Renal pelvis (tissue), 4 donors: Measurements from ENCODE around the gene MID2. TPM values are rescaled to one million over a fixed set of nuclear protein-coding genes. Genes with fewer than 3 reads are reported as not detected.
"Not testable (repeated sequence)": the region's sequence is repeated elsewhere in the genome, so short reads cannot be mapped to it uniquely, and the experiment has no call there.

Source experiments
- DNase-seq: peaks from one replicate; pipeline ENCODE4 v3.0.0-alpha.2; 2013
- polyA plus RNA-seq, 3 donors: library from polyadenylated mRNA; unstranded; fragments of 120-200 nt; gene quantifications; one replicate each; pipeline ENCODE4 v1.2.1, GENCODE V29; 2013; ENCODE audit not compliant: insufficient read length in 3 of 3

The MID2 gene
- polyA plus RNA-seq, 3 donors, result 10.9 to 12.6 (median 10.9) TPM

DNA sequence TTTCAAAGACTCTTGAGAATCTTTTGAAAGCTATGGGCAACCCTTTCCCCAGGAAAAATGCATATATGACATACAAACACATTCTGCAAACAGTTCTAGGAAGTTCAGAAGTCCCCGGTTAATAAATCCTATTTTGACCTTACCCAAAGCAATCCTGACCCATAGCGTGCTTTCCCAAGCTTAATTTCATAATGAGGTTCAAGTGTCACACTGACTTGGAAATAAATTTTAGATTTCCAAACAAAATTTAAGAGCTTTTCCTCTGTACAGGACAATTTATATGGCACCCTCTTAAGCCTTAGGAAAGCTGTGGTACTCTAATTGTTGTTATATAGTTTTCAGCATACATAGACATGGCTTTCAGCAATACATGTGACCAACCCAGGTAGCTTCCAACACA is 11.3 kb downstream of the MID2 start:
- DNase-seq, result no peak

DNA sequence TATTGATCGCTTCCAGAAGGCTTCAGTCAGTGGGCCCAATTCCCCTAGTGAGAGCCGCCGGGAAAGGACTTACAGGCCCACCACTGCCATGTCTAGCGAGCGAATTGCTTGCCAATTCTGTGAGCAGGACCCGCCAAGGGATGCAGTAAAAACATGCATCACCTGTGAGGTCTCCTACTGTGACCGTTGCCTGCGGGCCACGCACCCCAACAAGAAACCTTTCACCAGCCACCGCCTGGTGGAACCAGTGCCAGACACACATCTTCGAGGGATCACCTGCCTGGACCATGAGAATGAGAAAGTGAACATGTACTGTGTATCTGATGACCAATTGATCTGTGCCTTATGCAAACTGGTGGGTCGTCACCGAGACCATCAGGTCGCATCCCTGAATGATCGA is 15.3 kb downstream of the MID2 start:
- no peak for DNase-seq

DNA sequence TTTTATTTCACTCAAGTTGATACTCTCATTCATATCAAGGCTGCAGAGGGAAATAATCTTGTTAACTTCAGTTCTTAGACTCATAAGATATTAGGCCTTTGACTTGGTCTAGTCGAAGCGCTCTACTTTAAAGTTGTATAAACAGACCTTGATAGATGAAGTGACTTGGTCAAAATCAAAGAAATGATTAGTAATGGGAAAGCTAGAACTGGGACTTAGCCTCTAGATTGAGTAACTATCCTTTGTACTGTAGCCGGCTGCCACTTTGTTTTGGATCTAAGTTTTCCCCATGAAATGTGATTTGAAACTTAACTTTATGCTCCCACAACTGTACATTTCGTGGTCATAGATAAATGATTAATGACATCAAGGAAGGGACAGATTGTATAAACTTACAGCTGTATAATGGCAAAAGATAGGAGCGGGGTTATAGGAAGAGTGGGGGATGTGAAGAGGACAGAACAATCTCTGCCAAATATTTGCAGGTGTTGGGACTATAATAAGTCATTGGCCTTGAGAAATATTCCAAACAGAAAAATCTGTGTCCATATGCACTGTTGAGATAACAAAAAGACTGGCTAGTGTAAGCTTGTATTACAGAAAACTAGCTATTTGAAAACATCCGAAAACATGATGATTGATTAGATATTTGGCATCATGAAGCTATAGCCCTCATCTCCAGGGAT is 17.2 kb downstream of the MID2 start:
- no peak for DNase-seq

DNA sequence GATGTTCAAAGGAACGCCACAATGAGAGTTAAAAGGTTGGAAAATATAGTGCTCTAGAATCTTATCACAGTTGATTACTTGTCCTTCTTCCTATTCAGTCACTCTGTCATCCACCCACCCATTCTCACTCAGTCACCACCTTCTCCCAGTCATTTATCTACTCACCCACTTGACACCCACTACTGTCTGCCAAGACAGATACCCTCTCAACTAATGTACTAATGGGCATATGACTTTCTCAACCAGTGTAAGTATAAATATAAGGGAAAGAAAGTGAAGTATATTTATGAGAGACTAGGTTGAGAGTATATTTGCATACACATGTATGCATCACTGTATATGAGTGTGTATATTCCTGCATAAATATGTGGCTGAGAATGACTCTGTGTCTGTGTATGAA is 20.0 kb downstream of the MID2 start:
- DNase-seq, result no peak

DNA sequence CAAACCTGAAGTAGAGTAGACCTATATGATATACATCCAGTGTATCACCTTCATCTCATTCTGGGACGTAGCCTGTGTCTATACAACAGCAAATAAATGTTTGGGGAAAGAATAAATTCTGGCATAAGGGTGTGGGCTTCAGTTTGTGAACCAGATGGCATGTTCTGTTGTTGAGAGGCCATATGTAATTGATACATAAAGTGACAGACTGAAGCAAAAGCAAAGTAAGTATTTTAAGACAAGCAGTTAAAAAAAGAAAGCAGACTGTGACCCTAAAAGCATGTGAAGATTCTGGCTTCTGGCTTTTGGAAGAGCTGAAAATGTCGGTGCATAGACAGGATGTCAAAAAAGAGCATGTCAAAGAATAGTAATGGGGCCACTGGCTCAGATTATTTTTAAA is 22.9 kb downstream of the MID2 start:
- DNase-seq, result no peak

DNA sequence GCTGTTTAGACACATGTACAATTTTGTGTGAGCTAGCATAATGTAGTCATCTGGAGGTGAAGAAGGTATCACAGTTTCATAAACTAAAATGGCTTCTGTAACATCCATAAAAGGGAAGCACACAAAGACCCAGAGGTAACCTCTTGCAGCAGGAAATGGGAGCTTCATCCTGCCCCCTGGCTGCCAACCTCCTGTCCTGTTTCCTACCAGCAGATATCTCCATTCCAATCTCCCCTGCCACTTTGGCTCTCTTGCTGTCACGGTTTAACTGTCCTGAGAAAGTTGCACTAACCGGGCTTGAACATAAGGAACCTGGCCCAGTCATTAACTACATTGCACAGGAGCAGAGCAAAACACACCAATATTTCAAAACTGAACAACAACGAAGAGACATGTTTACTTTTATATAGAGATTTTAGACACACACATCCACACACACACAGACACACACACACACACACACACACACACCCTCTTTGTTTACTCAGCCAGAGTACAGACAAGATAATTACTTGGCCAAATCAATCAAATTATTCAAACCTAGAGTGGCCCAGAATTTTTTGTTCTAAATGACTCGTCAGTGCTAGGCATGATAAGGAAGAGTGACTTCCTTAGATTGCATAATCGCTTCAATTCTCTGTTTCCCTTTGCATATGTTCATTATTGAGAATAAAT is 24.2 kb downstream of the MID2 start:
- no peak for DNase-seq

DNA sequence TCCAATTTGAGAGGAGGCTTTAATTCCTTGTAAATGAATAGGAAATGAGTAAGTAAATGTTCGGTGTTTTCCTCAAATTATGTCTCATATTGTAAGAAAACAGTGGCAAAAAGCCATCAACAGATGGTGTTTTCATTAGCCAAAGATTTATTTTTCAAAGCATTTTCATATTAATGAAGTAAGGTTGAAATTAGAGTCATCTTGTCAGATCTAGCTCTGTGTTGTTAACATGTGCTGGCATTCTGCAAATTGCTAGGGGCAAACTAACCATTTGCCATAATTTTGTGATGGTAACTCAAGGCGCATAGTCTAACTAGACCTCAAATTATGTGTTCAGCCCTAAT is 24.7 kb downstream of the MID2 start:
- no peak for DNase-seq

DNA sequence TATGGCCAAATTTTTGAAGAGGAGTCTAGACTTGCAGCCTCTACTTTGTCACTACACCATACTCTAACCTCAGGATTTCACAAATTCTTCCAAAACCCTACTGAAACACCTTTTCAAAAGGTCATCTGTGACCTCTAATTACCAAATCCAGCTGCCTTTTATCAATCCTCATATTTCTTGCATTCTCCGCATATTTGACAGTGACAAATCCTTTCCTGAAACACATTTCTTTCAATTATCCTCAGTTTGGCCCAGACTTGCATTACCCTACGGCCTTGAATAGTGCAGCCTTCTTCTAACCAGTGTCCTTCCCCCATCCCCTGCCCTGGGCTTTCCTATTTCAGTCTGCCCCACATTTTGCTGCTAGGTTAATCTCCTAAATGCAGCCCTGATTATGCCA is 25.5 kb downstream of the MID2 start:
- no peak for DNase-seq

DNA sequence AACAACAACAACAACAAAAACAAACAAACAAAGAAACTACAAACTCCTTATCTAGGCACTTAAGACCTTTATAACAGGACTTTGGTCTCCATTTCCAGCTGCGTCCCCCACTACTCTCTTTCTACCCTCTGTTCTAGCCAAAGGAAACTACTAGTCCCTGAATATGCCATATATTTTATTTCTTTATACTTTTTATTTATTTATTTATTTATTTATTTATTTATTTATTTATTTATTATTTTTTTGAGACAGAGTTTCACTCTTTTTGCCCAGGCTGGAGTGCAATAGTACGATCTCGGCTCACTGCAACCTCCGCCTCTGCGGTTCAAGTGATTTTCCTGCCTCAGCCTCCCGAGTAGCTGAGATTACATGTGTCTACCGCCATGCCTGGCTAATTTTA is 26.0 kb downstream of the MID2 start:
- not testable (repeated sequence) for DNase-seq

DNA sequence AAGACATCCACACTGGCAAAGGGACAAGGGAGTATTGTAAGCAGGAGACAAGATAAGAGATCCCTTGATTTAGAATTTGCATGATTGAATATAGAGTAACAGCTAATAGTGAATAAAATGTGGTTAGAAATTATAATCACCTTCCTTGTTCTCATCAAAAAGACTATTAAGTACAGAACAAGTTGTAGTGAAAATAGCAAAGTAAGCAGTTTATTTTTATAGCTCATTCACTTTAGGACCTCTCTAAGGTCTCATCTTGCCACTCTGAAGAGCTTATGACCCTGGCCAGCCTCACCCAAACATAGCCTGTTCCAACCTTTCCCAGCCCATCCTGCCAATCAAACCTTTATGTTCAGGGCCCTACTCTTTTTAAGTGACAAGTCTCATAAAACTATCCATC is 30.6 kb downstream of the MID2 start:
- no peak for DNase-seq

DNA sequence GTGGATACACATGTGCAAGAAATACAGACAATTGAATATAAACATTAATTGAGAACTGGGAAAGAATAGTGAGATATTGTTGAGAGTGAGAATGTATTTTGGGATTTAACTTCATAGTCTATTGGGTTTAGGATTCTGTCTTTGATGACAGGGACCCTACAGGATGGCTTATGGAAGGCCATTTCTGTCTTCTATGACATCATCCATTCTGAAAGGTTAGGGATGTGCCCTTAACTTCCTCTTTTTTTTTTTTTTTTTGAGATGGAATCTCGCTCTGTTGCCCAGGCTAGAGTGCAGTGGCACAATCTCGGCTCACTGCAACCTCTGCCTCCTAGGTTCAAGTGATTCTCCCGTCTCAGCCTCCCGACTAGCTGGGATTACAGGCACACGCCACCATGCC is 31.4 kb downstream of the MID2 start:
- DNase-seq, result not testable (repeated sequence)

DNA sequence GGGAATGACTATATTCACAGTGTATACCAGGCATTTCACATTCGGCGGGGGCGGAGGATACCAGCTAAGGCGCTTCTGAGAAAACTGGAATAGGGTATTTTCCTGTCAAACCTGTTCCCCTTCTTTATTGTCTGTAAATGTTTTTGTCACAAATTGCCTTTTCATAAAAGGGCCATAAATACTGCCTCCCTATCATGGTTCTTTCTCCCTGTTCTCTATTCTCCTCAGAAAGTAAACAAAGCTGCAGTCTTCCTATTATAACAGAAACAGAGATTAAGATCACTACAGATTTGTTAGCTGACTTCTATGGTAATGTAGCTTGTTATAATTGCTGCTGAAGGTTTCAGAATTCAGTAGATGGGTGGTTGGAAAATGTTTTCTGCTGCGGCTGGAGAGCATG is 32.2 kb downstream of the MID2 start:
- peak; percentile 4 for DNase-seq

DNA sequence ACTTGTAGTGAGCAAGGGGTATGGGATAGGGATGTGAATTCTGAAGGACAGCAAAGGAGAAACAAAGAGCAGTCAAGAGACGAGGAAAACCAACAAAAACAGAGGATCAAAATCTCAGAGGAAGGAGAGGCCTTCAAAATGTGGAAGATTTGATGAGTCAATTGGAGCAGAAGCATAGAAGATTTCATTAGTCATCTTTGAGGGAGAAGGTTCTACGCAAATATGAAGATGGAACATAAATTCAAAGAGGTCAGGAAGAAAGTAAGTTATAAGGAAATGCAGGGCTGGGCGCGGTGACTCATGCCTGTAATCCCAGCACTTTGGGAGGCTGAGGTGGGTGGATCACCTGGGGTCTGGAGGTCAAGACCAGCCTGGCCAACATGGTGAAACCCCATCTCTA is 35.4 kb downstream of the MID2 start:
- no peak for DNase-seq

DNA sequence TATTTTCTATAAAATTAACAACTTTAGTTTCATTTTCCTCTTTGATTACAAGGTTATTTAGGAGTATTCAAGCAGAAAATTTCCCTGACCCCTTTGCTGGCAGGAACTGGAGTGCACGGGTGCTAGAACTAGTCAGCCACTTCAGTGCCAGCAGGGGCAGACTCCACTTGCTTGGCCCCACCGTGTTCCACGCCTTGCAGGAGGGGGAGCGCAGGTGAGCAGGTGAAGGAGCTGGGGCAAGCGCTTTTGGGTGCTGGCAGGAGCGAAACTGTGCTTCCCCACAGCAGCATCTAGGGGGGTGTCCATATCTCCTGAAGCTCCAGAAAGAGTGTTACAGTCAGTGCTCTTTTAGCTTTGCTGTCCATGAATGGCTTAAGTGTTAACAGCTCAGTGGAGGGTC is 45.5 kb downstream of the MID2 start:
- DNase-seq, result no peak

DNA sequence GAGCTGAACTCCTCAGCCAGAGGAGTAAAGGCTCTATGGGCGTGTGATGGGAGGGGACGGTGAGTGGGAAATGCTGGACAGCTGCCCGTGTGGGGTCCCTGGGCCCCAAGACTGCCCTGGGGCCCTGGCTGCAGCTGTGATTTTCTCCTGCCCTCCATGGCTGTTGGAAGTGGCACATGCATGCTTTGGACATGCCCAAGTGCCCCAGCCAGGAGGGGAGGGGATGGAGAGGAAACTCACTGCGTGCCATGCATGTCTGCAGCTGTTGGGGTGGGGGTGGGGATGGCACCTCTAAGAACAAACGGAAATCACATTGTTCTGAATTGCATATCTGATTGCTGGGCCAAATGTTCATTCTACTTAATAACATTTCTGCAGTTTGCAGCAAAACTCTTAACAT is 52.4 kb downstream of the MID2 start:
- DNase-seq, result no peak

DNA sequence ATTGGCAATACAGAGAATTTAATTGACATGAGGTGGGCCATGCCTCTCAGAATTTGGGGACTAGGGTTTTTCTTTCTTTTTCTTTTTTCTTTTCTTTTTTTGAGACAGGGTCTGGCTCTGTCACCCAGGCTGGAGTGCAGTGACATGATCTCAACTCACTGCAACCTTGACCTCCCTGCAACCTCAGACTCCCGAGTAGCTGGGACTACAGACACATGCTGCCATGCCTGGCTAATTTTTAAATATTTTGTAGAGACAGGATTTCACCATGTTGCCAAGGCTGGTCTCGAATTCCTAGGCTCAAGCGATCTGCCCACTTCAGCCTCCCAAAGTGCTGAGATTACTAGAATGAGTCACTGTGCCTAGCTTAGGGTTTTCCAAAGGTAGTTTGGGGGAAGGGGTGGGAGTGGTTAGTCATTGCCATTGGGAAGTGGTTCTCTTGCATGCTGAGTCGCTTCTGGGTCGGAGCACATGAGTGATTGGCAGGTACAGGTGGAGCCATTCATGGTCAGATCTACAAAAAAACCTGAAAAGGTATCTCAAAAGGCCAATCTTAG is 54.5 kb downstream of the MID2 start:
- DNase-seq, result no peak

DNA sequence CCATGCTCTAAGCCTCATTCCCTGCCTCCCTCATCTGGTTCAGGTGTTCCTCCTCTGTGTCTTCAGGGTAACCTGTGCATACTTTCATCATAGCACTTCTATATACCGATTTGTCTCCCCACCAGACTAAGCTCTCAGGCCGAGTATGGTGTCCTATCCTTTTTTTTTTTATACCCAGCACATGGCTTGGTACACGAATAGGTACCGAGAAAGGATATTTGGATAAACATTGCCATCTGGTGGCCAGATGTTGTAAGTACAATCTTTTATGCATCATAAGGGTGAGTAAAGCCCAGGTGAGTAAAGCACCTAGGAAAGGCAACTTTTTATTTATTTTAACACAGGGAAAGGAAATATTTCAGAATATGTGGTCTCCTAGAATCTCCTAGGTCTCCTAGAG is 68.4 kb downstream of the MID2 start:
- DNase-seq, result peak; percentile 11

DNA sequence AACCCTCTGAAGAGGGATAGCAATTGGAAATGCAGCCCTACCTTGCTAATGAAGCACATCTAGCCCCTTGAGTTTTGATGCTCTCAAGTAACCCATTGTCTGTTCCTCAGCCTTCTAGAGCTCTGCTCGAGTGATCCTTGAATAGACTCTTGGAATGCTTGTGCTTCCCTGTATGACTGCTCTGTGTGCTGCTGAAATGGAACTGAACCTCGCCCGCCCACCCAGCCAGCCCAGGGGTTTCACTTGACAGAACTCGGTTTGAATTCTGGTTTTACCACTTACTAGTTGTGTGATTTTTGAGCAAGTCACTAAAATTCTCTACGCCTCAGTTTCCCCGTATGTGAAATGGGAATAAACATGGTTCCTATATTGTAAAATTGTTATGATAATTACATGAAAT is 77.1 kb downstream of the MID2 start:
- no peak for DNase-seq

DNA sequence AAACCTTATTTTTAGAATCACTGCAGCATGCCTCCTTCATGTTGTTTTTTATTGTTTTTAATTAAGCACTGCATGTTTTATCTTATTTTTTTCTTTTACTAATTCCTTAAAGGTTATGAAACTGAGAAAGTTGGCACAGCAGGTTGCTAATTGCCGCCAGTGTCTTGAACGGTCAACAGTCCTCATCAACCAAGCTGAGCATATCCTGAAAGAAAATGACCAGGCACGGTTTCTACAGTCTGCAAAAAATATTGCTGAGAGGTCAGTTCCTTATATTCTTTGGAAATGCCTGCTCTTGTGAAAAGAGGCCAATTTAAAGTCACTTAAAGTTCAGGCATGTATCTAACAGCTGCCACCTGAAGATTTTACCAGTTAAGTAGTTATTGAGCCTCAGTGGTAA is 79.7 kb downstream of the MID2 start:
- DNase-seq, result no peak

DNA sequence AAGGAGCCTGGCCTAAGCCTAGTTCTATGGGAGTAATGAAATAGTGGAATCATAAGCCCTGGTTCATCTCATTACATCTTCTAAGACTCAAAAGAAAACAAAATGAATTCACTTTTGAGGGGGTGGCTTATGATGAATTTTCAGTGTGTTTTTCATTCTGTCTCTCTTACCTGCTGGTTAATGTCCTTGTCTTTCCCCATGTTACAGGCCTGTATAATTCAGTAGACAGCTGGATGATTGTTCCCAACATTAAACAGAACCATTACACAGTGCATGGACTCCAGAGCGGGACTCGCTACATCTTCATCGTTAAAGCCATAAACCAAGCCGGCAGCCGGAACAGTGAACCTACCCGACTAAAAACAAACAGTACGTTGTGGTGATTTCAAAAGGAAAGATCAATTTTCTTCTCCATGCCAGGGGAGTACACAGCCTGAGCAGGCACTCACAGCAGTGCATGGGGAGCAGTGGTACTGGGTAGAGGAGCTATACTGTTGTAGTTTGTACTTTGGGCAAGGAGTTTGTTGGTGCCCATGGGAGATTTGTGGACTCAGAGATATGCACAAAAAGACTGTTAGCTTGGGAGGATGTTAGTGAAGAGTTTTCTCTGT is 98.6 kb downstream of the MID2 start:
- DNase-seq, result no peak

DNA sequence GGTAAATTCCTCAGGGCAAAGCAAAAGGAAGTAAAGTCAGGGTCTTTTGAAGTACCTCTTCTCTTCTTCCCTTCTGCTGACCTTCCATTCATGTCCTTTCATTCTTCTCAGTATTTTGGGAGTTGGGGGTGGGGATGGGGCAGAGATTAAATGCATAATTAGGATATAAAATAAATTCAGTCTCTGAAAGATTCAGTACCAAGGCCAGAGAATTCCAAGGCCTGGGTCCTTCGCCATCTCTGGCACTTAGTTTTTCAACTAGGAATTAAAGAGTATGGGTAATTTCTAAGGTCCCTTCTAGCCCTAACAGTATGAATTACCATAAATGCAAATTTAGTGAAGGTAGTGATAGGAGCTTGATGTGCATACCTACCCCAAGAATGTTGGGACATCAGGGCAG is 108.6 kb downstream of the MID2 start:
- DNase-seq, result no peak

DNA sequence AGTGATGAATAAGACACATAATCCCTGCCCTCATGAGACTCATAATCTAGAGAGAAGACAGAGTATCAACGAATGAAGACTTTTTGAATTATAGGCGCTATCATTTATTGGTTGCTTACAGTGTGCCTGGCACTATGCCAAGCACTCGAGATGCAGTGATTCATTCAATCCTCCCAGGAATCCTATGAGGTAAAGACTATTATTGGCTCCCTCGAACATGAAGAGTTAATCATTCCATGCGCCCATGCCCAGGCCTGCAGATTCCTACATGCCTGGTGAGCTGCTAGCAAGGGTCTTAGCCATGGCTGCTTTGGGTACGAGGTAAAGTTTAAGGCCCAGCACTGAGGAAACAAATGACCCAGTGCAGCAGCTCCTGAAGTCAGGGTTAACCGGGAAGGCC is 109.5 kb downstream of the MID2 start:
- no peak for DNase-seq

DNA sequence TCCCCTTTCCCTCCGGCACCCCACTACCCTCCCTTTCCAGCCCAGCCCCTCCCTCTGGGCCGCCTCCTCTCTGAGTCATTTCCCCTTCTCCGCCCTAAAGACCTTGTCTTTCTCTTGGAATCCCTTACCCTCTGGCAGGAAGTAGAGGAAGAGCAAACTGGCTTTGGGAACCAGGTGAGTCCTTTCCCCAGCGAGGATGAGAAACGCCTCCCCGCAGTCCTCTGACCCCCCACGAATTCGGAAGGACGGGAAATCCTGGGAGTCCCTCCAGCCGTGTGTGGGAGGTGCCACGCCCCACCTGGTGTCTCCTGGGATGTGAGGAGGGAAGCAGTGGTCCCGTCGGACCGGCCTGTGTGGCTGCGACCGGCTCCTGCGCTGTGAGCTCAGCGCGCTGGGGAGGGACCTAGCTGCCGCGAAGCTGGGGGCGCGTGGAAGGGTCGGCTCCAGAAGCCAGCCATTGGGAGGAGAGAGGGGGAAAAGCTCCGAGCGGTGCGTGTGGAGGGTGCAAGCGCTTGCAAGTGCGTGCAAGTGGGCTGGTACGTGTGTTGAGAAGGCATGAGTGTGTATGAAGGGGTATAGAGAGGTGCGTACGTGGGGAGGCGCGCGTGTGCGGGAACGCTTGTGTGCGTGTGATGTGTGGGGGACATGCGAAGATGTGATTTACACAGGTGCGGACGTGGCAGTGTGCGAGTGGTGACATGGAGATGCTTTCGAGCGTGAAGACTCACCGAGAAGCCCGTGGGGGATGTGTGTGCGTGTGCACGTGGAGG is 110.2 kb downstream of the MID2 start:
- no peak for DNase-seq
